Left cardiac atrium (tissue), 4 donors: ENCODE results near the gene LLCFC1. TPM values are rescaled to one million over a fixed set of nuclear protein-coding genes. Genes with fewer than 3 reads are reported as not detected.

ENCODE experiments used
- ATAC-seq, 2 donors: fragments of 200-7000 bp; cut with Tn5 transposase; one replicate each; pipeline ENCODE4 v1.9.1; 2020; ENCODE audit warnings: mild to moderate bottlenecking in 2 of 2, moderate library complexity in 2 of 2
- DNase-seq: peaks from one replicate; pipeline ENCODE4 v3.0.0-alpha.2; 2020
- intact Hi-C, 2 donors: fragments of 100-400 bp; cut with DNase I; formaldehyde crosslinking; loops; one replicate each; pipeline versions ENCODE4 v1.14.1 to v1.15.1; 2022 to 2023
- total RNA-seq, 2 donors: library from RNA; stranded (reverse); fragmentation: NEBNext Ultra II Directional; extraction: Animal tissue kit (Norgen Biotek cat#: 25700); gene quantifications; one replicate each; pipeline ENCODE4 v1.2.1, GENCODE V29; 2021
- donor health status: DM: no; HTN: yes; CAD: no.
- donor health status: DM: no; HTN: yes; CAD: no; lungs with severe emphysema.
- donor health status: DM: yes; HTN: yes; CAD: no.
- donor health status: Dilated cardiomyopathy.

LLCFC1 gene
- total RNA-seq, 2 donors from 2014 or later = not detected

DNA sequence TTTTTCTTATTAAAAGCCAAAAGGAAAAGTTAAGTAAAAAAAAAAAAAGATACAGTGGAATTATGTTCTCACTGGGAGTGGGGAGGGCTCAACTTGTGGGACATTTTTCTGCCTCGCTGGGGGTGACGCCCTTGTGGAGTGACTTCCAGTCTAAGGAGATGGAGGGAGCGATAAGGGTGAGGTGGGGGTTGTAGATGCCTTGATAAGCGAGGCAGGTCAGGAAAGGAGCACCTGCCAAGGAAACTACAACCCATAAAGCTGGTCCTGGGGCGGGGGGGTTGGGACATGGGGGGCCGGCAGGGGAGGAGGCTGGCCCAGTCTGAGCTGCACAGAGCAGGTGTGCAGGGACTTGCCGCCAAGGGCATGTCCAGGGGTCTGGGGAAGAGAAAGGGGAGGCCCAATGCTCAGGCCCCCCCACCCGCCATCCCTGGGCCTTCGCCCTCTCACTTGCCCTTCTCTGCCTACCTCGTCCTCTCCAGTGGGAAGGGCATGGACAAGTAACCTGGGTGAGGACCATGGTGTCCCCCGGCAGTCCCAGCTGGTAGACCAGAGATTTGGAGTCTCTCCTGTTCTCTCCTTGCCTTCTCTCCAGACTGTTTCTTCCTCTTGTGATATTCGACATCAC is 3.2 kb upstream of the LLCFC1 start:
- intact Hi-C loops = no loop called here
- ATAC-seq (no peak), DNase-seq (no peak)

DNA sequence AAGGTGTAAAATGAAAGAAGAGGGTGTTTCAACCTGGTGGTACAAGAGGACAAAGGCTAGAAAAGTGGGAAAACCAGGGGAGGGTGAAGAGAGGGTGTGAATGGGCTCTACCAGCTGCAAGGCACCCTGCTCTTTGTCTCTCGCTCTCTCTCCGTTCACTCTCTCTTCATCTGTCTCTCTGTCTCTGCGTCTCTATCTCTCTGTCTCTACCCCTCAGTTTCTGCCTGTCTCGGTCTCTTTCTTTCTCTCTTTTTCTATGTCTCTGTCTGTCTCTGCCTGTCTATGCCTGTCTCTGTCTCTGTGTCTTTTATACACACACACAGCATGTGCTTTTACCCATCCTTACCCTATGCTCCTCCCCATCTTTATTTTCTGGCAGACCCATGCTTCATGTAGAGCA is 673 bp upstream of the LLCFC1 start:
- intact Hi-C loops = no loop called here
- DNase-seq = no peak
- no peak for ATAC-seq

DNA sequence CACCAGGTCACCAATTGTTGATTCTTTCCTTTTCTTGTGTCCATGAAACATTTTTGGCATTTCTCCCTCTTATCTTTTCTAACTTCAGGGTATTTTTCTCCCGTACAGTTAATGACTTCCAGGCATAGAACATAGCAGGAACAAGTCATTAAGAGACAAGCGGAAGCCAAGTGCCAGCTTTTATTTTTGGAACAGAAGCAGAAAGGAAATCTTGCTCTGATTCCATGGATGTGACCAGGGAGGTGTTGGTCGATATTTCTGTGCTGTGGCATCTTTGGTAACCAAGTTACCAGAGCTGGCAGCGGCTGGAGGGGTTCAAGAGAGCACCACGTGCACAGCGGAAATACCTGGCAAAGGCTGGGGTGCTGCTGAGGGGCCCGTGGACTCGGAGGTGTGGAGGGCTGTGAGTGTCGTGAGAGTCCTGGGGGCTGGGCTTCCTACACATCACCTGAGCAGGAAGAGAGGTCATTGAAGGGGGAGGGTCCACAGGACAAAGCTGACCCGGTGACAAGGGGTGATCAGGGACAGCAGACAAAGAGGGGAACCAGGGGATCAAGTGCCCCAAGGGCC is 1.8 kb downstream of the LLCFC1 start:
- DNase-seq (no peak), ATAC-seq (no peak)
- intact Hi-C loops = no loop called here

DNA sequence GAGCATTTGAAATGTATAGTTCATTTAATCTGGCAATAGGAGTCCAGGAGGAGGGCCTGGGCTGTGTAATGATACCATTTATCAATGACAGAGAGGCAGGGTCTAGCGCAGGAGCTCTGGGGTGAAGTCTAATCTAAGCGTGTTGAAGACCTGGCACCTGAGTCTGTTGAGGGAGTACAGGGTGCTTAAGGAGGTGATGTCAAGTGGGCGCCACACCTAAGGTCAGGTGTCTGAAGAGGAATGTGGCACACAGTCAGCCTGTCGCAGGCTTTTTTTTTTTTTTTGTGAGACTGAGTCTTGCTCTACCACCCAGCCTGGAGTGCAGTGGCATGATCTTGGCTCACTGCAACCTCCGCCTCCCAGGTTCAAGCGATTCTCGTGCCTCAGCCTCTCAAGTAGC is 2.3 kb downstream of the LLCFC1 start:
- DNase-seq (no peak), ATAC-seq (no peak)
- intact Hi-C loops = no loop called here

DNA sequence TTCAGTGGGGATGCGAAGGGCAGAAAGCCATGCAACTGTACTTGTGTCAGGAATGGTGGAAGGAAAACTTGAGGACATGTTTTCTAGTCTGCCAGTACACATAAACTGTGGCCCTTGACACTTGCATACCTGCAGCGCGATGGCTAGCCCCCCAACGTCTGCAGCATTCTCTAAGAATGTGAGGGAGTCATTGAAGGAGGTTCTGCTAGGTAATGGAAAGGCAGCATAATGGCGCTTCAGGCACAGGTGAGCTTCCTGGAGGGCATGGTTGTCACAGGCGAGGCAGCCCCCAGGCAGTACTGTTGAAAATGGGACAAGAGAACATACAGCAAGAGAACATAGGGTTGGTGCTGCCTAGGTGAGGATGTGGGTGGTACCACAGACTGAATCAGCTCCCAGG is 3.5 kb downstream of the LLCFC1 start:
- DNase-seq = no peak
- intact Hi-C loops = no loop called here
- ATAC-seq = no peak

DNA sequence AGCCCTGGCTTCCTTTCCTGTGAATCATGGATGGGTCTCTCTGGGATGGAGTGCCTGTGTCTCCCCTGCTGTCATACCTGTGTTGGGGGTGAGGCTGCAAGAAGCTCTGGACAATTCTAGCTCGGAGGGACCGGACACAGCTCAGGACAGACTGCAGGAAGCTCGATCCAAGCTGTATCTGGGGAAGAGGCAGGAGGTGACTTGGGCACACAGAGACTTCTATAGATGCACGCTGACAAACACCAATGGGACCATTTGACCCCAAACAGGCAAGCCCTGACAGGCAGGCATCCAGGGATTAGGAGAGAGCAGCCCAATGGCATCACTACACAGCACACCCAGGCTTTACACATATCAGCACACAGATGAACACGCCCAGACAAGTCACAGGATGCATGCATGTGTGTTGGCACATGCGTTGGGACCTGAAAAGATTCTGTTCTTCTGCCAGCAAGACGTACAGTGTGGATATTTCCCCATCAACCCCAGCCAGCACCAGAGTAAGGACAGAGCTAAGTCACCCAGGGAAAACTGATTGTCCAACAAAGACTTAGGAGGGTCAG is 4.5 kb downstream of the LLCFC1 start:
- intact Hi-C loops = no loop called here
- ATAC-seq (no peak), DNase-seq (no peak)

DNA sequence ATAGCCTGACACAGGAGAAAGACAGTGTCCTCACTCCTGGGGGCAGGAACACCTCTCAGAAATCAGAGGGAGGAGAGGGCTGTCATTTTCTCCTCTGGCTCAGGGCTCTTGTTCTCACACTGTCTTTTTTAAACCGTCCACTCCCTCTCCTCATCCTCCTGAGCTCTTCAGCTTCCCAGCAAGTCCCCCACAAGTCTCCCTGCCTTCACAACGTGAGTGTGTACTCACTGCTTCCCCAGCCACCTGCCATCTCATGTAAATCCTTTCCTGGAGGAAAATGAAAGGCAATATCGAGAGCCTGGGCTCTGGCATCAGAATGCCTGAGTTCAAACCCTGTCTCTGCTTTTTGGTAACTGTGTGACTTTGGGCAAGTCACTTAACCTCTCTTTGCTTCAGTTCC is 5.7 kb downstream of the LLCFC1 start:
- ATAC-seq = no peak
- no peak for DNase-seq
- intact Hi-C loops = no loop called here

DNA sequence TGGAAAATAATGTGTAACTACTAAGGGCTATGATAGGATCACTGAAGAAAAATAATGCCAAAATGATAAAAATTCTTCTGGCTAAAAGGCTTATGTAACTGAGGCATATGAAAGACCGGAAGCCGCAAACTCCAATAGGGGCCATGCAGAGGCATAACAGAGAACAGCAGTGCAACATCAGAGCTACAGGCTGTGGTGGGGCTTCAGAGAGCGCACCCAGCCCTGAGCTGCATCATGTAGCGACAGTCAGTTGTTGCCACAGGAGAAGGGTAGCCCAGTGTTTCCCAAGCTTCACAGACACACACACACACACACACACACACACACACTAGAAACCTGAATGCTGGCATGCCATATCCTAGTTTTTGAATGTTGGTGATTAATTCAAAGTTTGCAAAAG is 9.3 kb downstream of the LLCFC1 start:
- DNase-seq (no peak), ATAC-seq (no peak)
- intact Hi-C loops = no loop called here

DNA sequence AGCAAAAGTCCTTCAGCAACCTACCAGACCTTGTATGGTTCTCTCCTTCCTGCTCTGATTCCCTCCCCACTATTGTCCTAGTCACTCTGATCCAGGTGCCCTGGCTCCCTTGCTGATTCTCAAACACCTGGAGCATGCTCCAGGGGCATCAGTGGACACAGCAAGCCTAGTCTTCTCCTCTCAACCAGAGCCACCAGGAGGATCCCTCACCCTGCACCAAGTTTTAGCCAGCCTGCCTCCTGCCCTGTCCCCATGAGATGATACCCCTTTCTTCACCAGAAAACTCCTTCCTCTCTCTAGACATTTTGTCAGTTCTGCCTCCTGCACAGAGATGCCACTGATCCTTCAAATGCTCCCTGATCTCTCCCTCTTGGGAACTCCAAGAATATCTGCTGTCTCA is 11.0 kb downstream of the LLCFC1 start:
- intact Hi-C loops = no loop called here
- ATAC-seq = no peak
- no peak for DNase-seq

DNA sequence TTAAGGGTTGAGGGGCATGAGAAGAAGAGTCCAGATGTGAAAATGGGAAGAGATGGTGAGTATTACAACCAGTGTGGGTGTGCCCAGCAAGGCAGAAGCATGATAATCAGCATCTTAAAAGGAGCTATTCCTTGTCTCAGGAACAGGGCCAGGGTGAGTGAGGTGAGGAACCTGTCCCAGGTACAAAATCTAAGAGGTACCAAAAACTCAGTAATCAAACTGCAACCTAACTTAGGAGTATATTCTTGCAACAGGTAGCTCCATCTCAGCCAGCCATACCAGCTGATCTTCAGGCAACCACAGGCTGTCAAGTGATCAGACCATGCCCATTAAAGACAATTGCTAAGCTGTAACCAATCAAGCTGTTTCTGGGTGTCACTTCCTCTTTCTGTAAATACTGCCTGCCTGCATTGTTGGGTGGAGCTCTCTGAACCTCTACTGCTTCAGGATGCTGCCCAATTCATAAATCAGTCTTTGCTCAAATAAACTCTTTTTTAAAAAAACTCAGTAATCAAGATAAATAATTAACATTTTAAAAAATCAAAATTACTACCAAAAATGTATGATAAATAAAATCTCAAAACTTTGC is 15.5 kb downstream of the LLCFC1 start:
- DNase-seq (no peak), ATAC-seq (no peak)
- intact Hi-C loops = no loop called here

DNA sequence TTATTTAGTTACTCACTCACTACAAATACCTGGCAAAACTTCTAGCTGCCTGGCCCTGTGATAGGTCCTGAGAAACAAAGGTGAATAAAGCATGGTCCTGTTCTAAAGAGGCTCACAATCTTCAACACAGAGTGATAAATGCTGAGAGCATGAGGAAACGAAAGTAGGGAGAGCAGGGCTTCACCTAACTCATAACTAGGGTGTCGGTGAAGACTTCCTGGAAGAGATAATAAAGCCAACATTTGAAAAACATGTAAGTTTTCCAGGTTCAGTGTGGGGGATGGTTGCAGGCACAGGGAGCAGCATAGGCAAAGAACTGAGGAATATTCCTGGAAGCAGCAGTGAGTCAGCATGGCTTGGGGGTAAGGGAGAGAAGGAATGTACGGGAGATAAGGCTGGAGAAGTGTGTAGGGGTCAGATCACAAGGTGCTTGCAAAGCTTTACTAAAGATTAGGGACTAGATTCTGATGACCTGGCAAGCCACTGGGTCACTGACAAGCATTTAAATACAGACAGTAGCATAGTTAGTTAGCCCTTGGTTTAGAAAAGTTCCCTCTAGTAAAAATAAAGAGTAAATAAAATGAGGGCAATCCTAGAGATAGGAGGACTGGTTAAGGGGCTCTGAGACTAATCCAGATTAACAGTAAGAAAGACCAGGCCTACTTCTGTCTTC is 17.8 kb downstream of the LLCFC1 start:
- intact Hi-C loops = no loop called here
- peak; percentile 57 to 93 for ATAC-seq
- DNase-seq = no peak

DNA sequence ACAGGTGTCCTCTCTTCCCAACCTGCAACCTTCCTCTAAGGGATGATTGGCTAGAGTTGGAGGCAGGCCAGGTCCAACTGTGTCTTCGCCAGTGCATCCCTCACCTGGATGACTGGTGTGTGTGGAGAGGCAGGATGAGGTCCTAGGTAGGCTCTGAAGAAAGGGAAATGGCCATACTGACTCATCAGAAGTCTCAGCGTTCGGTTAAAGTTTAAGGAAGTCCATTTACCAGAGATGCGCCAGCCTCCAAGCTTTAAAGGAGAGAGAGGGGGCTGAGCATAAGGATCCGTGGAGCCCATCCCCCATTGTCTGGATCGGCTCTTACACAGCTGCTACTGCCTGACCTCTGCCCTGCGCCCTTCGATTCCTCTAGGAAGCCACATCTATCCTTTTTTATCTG is 18.4 kb downstream of the LLCFC1 start:
- DNase-seq = no peak
- intact Hi-C loops = no loop called here
- no peak for ATAC-seq

DNA sequence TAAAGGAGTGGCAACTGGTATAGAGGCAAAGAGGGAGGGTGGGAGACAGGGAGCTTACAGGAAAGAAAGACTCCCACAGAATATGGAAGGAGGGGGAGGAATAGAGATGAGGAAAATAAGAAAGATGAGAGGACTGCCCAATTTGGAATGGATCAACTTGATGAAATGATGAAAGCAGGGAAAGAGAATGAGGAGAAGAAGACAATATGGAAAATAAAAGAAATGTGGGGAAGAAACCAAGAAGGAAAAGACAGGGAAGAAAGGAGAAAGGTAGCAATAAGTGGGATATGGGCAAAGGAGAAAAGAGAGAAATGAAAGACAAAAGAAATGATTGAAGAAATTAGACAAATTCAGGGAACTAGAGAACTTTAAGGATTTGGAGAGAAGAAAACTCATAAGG is 19.9 kb downstream of the LLCFC1 start:
- ATAC-seq = no peak
- DNase-seq = no peak
- intact Hi-C loops = no loop called here

DNA sequence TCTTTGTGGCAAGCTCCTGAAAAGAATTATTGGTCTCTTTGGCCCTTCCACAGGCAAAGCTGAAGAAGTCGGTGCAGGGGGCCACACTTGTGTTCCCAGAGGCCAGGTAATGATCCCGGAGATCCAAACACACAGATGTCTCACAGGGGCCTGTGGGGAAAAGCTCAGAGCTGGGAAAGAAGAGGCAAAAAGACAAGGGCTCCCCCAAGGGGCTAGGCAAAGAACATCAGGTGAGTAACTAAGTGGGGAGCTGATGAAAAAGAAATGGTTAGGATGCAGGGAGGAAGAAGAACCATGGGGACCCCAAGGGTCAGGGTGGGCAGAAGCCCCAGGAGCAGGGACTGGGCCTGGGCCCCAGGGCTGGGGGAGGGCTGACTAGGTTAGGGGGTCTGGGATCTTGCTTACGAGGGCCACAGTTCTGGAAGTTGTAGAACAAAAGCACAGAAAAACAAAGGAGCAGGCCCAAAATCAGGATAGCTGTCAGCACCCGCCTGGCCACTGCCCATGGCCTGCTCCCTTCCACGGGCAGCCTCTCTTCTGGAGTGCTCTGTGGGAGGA is 21.8 kb downstream of the LLCFC1 start:
- ATAC-seq (no peak), DNase-seq (no peak)
- intact Hi-C loops = no loop called here

DNA sequence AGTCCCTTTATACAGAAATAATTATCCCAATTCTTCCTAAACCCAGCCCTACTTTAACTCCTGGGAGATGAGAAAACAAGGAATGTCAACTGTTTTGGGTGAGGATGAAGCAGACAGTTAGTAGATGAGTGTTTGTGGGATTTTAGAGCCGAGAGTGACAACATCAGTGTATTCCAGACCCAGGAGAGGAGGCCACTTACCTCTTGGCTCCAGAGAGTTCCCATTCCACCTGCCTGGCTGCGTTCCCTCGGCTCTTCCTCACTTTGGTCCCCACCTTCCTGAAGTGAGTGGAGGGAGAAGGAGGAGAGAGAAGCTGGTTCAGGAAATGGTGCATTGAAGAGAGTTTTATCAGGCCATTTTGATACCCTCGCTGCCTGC is 22.3 kb downstream of the LLCFC1 start:
- ATAC-seq = no peak
- no peak for DNase-seq
- intact Hi-C loops = no loop called here

DNA sequence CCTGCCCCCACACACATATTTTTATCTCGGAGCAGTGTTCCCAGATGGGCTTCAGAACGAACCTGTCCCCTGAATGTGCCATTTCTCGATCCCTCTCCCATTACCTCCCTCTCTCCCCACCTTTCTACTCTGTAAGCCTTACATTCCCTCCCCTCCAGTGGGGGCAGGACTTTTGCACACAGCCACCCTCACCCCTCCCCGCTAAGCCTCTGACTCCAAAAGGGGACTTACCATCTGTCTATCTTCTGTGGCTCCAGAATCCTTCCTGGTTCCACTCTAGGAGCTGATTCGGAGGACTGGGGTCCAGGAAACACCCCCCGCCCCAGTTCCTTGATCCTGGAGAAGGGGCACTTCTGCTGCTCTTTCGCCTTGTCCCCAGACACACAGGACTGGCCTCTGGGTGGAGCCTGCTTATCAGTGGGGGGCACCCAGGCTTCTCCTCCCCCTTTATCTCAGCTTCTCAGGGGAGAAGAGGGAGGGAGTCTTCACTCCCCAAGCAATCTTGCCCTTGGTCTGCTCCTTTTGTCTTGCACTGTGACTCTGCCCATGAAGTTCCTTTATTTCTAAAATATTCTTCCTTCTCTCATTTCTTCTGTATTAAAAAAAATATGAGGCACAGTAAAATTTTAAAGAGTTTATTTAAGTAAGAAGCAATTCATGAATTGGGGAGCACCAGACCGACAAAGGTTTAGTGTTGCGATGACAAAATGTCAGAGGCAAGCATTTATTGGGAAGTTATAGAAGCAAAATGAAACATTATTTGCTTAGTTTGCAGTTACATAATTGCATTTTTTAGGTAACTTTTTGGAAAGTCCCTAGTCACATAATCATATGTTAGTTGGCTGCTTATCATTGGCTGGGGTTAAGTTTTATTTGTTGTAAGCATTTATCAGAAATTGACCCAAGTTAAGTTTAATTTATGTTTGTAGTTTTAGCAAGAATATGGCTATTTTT is 23.0 kb downstream of the LLCFC1 start, which contains the start of gene KEL:
Gene KEL (minus strand): TSS at position 391 of the 954 bp plus-strand sequence. CDS start 157 bp downstream, at position 234.
- intact Hi-C loops = no loop called here
- DNase-seq (no peak), ATAC-seq (no peak)

DNA sequence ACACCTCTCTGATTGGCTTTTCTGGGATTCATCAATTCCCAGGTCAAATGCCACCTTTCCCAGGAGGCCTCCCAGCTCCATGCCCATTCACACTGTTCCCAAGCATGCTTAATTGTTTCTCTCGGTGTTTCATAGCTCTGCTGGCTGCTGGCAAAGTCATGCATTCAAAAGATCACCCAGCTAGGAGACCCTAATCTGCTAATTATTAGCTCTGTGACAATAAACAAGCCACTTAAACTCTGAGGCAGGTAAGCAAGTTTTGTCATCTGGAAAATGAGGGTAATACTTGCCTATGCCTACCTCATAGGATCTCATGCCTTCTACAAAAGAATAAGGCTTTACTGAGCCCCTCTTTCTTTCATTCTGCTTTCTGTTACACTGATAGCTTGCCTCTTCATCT is 23.7 kb downstream of the LLCFC1 start:
- intact Hi-C loops = no loop called here
- DNase-seq (no peak), ATAC-seq (no peak)

DNA sequence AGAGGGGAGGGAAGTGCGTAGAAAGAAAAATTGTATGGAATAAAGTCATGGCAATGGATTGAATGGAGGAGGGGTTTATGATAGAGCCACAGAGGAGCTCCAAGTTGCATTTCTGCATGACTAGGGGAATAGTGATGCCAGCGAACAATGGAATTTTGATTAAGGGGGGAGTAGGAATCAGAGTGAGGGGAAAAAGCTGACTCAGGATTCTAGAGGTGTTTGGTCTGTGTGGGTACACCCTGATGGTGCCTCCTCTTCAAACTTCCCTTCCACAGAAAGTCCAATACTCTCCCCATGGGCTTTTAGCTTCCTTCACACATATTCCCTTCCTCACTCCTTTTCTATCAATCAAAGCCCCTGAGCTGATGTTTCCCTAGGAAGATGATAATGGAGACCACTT is 24.7 kb downstream of the LLCFC1 start:
- DNase-seq (no peak), ATAC-seq (no peak)
- intact Hi-C loops = no loop called here
